ENCODE data around the gene CBLB.

The CBLB gene

GRCh38 chr3:105656651-105657504 is 211.9 kb downstream of the CBLB start:
- Histone ChIP-seq H3K23ac (ENCODE audit: low read length) (no peak overlapping the region), H3K27ac (ENCODE audit: low read depth, low read length) (no peak overlapping the region)
- no peak for DNase-seq

GRCh38 chr3:105653868-105654267 is 214.9 kb downstream of the CBLB start:
- Histone ChIP-seq H3K27ac (ENCODE audit: low read depth, low read length) (no peak overlapping the region), H3K23ac (ENCODE audit: low read length) (no peak overlapping the region)
- no CpG with 5 or more reads among the region's 3 CpGs for WGBS (ENCODE audit: extremely low coverage, insufficient coverage, low lambda C conversion rate)

More at GRCh38 chr3:105656651-105657504, 211.9 kb downstream of the CBLB start:
- WGBS (ENCODE audit: extremely low coverage, insufficient coverage, low lambda C conversion rate) = no CpG with 5 or more reads among the region's 1 CpG
- Histone ChIP-seq H2AK5ac (ENCODE audit: low read length) (no peak overlapping the region), H3K79me1 (ENCODE audit: low read length) (no peaks in the 10 kb centered on the region), H3K4me1 (ENCODE audit: control insufficient read depth, low read depth, low read length) (no peaks in the 10 kb centered on the region), H3K27me3 (ENCODE audit: insufficient read depth, low read length, poor library complexity) (no peaks in the 10 kb centered on the region), H3K4me2 (ENCODE audit: low read length) (no peak overlapping the region), H3K9ac (ENCODE audit: low read length) (no peak overlapping the region), H3K4ac (ENCODE audit: low read depth, low read length) (no peak overlapping the region), H2BK120ac (ENCODE audit: low read depth, low read length) (no peak overlapping the region), H2BK5ac (ENCODE audit: low read length) (no peak overlapping the region), H3K79me2 (ENCODE audit: control insufficient read depth, insufficient read depth, low read length) (no peaks in the 10 kb centered on the region), H4K8ac (ENCODE audit: low read depth, low read length) (no peak overlapping the region), H3K56ac (ENCODE audit: low read length) (no peak overlapping the region), H2BK15ac (replicated peaks; ENCODE audit: low read depth) (no peak overlapping the region), H3K4me3 (ENCODE audit: low read length) (no peak overlapping the region), H3K36me3 (ENCODE audit: control insufficient read depth, insufficient read depth, low read length) (no peaks in the 10 kb centered on the region), H3K18ac (ENCODE audit: low read length) (no peak overlapping the region), H4K5ac (ENCODE audit: low read length) (no peak overlapping the region)

GRCh38 chr3:105653166-105653565 is 215.6 kb downstream of the CBLB start:
- Histone ChIP-seq H4K8ac (ENCODE audit: low read depth, low read length) (no peak overlapping the region), H3K36me3 (ENCODE audit: control insufficient read depth, insufficient read depth, low read length) (no peaks in the 10 kb centered on the region), H4K5ac (ENCODE audit: low read length) (no peak overlapping the region), H3K23ac (ENCODE audit: low read length) (no peak overlapping the region), H3K56ac (ENCODE audit: low read length) (no peak overlapping the region), H2BK15ac (replicated peaks; ENCODE audit: low read depth) (no peak overlapping the region), H3K27ac (ENCODE audit: low read depth, low read length) (no peak overlapping the region), H3K27me3 (ENCODE audit: insufficient read depth, low read length, poor library complexity) (no peaks in the 10 kb centered on the region), H3K79me2 (ENCODE audit: control insufficient read depth, insufficient read depth, low read length) (no peaks in the 10 kb centered on the region), H3K9ac (ENCODE audit: low read length) (no peak overlapping the region), H2AK5ac (ENCODE audit: low read length) (no peak overlapping the region), H3K4ac (ENCODE audit: low read depth, low read length) (no peak overlapping the region), H3K4me2 (ENCODE audit: low read length) (no peak overlapping the region), H3K79me1 (ENCODE audit: low read length) (no peaks in the 10 kb centered on the region), H2BK120ac (ENCODE audit: low read depth, low read length) (no peak overlapping the region), H3K4me1 (ENCODE audit: control insufficient read depth, low read depth, low read length) (no peaks in the 10 kb centered on the region), H2BK5ac (ENCODE audit: low read length) (no peak overlapping the region), H3K4me3 (ENCODE audit: low read length) (no peak overlapping the region), H3K18ac (ENCODE audit: low read length) (no peak overlapping the region)
- WGBS (ENCODE audit: extremely low coverage, insufficient coverage, low lambda C conversion rate) = no CpG with 5 or more reads among the region's 1 CpG
- DNase-seq = no peak

More at GRCh38 chr3:105653868-105654267, 214.9 kb downstream of the CBLB start:
- Histone ChIP-seq H2BK120ac (ENCODE audit: low read depth, low read length) (no peak overlapping the region), H3K4me3 (ENCODE audit: low read length) (no peak overlapping the region), H2BK5ac (ENCODE audit: low read length) (no peak overlapping the region), H3K4ac (ENCODE audit: low read depth, low read length) (no peak overlapping the region), H3K79me1 (ENCODE audit: low read length) (no peaks in the 10 kb centered on the region), H4K8ac (ENCODE audit: low read depth, low read length) (no peak overlapping the region), H3K36me3 (ENCODE audit: control insufficient read depth, insufficient read depth, low read length) (no peaks in the 10 kb centered on the region), H3K79me2 (ENCODE audit: control insufficient read depth, insufficient read depth, low read length) (no peaks in the 10 kb centered on the region), H3K4me2 (ENCODE audit: low read length) (no peak overlapping the region), H4K5ac (ENCODE audit: low read length) (no peak overlapping the region), H2AK5ac (ENCODE audit: low read length) (no peak overlapping the region), H3K27me3 (ENCODE audit: insufficient read depth, low read length, poor library complexity) (no peaks in the 10 kb centered on the region), H3K18ac (ENCODE audit: low read length) (no peak overlapping the region), H2BK15ac (replicated peaks; ENCODE audit: low read depth) (no peak overlapping the region), H3K4me1 (ENCODE audit: control insufficient read depth, low read depth, low read length) (no peaks in the 10 kb centered on the region), H3K9ac (ENCODE audit: low read length) (no peak overlapping the region), H3K56ac (ENCODE audit: low read length) (no peak overlapping the region)
- no peak for DNase-seq

- WGBS (ENCODE audit: extremely low coverage, insufficient coverage, low lambda C conversion rate) = no CpG with 5 or more reads among the region's 3 CpGs
- Histone ChIP-seq H3K9ac (ENCODE audit: low read length) (no peak overlapping the region), H3K27ac (ENCODE audit: low read depth, low read length) (no peak overlapping the region), H4K8ac (ENCODE audit: low read depth, low read length) (no peak overlapping the region), H3K56ac (ENCODE audit: low read length) (no peak overlapping the region), H3K4ac (ENCODE audit: low read depth, low read length) (no peak overlapping the region), H2BK5ac (ENCODE audit: low read length) (no peak overlapping the region), H4K5ac (ENCODE audit: low read length) (no peak overlapping the region), H3K18ac (ENCODE audit: low read length) (no peak overlapping the region), H3K4me2 (ENCODE audit: low read length) (no peak overlapping the region), H2BK120ac (ENCODE audit: low read depth, low read length) (no peak overlapping the region), H3K23ac (ENCODE audit: low read length) (no peak overlapping the region), H3K27me3 (ENCODE audit: insufficient read depth, low read length, poor library complexity) (no peaks in the 10 kb centered on the region), H3K79me2 (ENCODE audit: control insufficient read depth, insufficient read depth, low read length) (no peaks in the 10 kb centered on the region), H3K79me1 (ENCODE audit: low read length) (no peaks in the 10 kb centered on the region), H2AK5ac (ENCODE audit: low read length) (no peak overlapping the region), H3K4me1 (ENCODE audit: control insufficient read depth, low read depth, low read length) (no peaks in the 10 kb centered on the region), H3K36me3 (ENCODE audit: control insufficient read depth, insufficient read depth, low read length) (no peaks in the 10 kb centered on the region), H3K4me3 (ENCODE audit: low read length) (no peak overlapping the region), H2BK15ac (replicated peaks; ENCODE audit: low read depth) (no peak overlapping the region)
- no peak for DNase-seq
These were observed 219.3 kb downstream of the CBLB start for GRCh38 chr3:105649480-105649879.

- Histone ChIP-seq H4K8ac (ENCODE audit: low read depth, low read length) (no peak overlapping the region), H2AK5ac (ENCODE audit: low read length) (no peak overlapping the region), H3K9ac (ENCODE audit: low read length) (no peak overlapping the region), H3K79me2 (ENCODE audit: control insufficient read depth, insufficient read depth, low read length) (no peaks in the 10 kb centered on the region), H3K27ac (ENCODE audit: low read depth, low read length) (no peak overlapping the region), H3K79me1 (ENCODE audit: low read length) (no peaks in the 10 kb centered on the region), H3K4me3 (ENCODE audit: low read length) (no peak overlapping the region), H3K23ac (ENCODE audit: low read length) (no peak overlapping the region), H2BK120ac (ENCODE audit: low read depth, low read length) (no peak overlapping the region), H3K4me1 (ENCODE audit: control insufficient read depth, low read depth, low read length) (no peaks in the 10 kb centered on the region), H2BK15ac (replicated peaks; ENCODE audit: low read depth) (no peak overlapping the region), H3K27me3 (ENCODE audit: insufficient read depth, low read length, poor library complexity) (no peaks in the 10 kb centered on the region), H3K4me2 (ENCODE audit: low read length) (no peak overlapping the region), H3K18ac (ENCODE audit: low read length) (no peak overlapping the region), H3K56ac (ENCODE audit: low read length) (no peak overlapping the region), H4K5ac (ENCODE audit: low read length) (no peak overlapping the region), H3K36me3 (ENCODE audit: control insufficient read depth, insufficient read depth, low read length) (no peaks in the 10 kb centered on the region), H3K4ac (ENCODE audit: low read depth, low read length) (no peak overlapping the region), H2BK5ac (ENCODE audit: low read length) (no peak overlapping the region)
- peak; percentile 84 for DNase-seq
- WGBS (ENCODE audit: extremely low coverage, insufficient coverage, low lambda C conversion rate) = no CpG with 5 or more reads among the region's 2 CpGs
These were observed 221.8 kb downstream of the CBLB start for GRCh38 chr3:105647047-105647446.

GRCh38 chr3:105639131-105639530 is 229.7 kb downstream of the CBLB start:
- Histone ChIP-seq H3K79me2 (ENCODE audit: control insufficient read depth, insufficient read depth, low read length) (no peaks in the 10 kb centered on the region), H2AK5ac (ENCODE audit: low read length) (no peak overlapping the region), H3K27ac (ENCODE audit: low read depth, low read length) (no peak overlapping the region), H3K4ac (ENCODE audit: low read depth, low read length) (no peak overlapping the region), H4K8ac (ENCODE audit: low read depth, low read length) (no peak overlapping the region), H3K36me3 (ENCODE audit: control insufficient read depth, insufficient read depth, low read length) (no peaks in the 10 kb centered on the region), H3K4me1 (ENCODE audit: control insufficient read depth, low read depth, low read length) (no peaks in the 10 kb centered on the region), H4K5ac (ENCODE audit: low read length) (no peak overlapping the region), H2BK15ac (replicated peaks; ENCODE audit: low read depth) (no peak overlapping the region), H2BK120ac (ENCODE audit: low read depth, low read length) (no peak overlapping the region), H3K27me3 (ENCODE audit: insufficient read depth, low read length, poor library complexity) (no peaks in the 10 kb centered on the region), H3K4me2 (ENCODE audit: low read length) (no peak overlapping the region), H3K9ac (ENCODE audit: low read length) (no peak overlapping the region), H2BK5ac (ENCODE audit: low read length) (no peak overlapping the region), H3K4me3 (ENCODE audit: low read length) (no peak overlapping the region), H3K56ac (ENCODE audit: low read length) (no peak overlapping the region), H3K23ac (ENCODE audit: low read length) (no peak overlapping the region), H3K18ac (ENCODE audit: low read length) (no peak overlapping the region), H3K79me1 (ENCODE audit: low read length) (no peaks in the 10 kb centered on the region)
- no peak for DNase-seq
- WGBS (ENCODE audit: extremely low coverage, insufficient coverage, low lambda C conversion rate) = no CpG with 5 or more reads among the region's 2 CpGs
